Activated CD8-positive, alpha-beta memory T cell treated with anti-CD3 and anti-CD28 coated beads, Interleukin-2, amount 50 U/mL, for 1 hour (primary cell): Measurements from ENCODE around the gene NECTIN1.

Experiments used
- DNase-seq: peaks from one replicate; pipeline ENCODE4 v3.0.0-alpha.2; 2020; ENCODE audit errors: extremely low read depth

Gene NECTIN1

DNA sequence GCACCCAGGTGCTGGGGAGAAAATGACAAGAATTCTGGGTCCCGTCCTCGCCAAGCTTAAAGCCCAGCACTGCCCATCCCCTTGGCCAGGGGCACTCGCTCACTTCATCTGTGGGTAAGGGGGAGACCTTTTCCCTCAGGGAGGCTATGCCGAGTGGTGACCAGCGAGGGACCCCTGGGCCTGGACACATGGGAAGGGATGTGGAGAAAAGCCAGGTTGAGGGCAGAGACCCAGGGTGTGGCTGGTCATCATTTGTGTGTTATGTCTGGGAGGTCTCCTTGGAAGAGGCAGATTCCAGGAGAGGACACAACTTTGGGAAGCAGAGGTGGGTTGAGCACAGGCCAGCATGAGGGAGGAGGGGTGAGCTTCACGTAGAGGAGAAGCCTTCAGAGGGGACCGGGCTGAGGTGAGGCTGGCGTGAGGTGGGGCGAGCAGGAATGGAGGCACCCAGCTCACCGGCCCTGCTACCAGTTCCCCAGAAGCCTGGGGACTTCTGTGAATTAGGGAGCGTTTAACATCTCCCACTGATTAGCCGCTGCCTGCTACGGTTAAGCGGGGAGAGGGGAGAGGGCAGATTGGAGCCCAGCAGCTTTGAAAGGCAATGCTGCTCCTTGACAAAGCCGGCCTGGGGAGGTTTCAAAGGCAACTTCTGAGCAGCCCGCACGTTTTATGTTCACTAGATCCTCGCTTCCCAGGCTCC is 25.8 kb upstream of the NECTIN1 start:
- DNase-seq = no peak

DNA sequence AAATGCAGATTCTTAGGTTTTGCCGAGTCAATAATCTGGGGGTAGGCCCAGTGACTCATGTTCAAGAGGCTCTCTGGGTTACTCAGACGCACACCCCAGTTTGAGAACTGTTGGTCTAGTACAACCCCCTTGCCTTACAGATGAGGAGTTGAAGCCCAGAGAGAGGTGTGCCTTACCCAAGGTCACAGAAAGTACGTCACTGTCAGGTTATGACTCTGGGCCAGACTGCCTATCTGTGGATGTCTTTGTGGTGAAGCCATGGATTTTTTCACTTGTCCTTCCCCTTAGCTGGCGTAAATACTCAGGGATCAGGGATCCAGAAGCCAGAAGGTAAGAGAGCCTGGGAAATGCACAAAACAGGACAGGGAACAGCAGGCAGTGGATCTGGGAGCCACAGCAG is 25.2 kb upstream of the NECTIN1 start:
- DNase-seq = no peak

DNA sequence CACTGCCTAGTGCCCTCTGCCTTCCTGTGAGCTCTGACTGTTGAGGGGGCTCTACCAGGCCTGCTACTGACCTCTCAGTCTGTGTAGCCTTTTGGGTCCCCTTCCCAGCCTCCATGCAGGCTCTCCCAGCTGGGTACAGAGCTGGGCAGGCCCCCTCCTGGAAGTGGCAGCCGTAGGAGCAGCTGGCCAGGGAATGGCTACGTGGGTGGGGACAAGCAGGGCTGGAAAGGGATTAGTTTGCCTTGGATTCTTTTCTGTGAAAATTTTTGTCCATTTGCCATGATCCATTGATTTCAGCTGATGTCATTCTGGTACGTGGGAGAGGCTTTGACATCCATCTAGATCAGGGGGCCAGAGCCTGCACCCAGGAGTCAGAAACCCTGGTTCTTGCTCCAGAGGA is 23.9 kb upstream of the NECTIN1 start:
- DNase-seq = no peak

DNA sequence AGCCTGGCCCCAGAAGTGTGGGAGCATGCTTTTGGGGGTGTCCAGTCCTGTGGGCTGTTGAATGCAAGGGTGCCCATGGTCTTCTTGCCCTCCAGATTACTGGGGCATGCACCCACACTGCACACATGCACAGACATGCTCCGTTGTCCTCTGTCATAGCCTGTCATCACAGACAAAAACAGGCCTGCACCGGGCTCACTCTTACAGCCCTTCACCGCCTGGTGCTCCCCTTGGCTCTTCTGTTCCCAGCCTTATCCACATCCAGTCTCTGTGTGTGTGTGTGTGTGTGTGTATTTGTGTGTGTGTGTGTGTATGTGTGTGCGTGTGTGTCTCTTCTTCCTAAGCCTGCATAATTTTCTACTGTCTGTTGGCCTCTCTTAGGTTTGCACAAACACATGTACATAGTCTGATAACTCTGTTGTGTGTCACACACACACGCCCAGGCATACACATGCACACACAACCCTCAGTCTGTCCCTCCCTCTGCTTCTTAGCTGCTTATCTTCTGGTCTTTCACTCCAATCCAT is 23.4 kb upstream of the NECTIN1 start:
- DNase-seq = no peak

DNA sequence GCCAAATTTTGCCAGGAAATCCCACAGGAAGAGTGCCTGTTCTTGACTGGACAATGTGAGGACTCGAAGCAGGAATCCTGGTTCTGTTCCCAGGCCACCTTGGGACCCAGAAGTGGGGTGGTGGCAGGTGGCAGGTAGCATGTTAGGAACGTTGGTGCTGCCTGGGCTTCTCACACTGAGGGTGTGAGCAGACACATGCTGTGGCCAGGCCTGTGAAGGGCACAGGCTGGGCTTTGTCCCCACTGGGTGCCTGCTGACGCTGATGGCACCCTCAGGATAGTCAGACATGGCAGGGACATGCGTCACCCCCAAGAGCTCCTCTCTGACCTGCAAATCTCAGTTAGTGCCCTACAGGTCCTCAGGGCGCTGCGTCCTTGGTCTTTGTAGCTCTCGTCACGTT is 21.1 kb upstream of the NECTIN1 start:
- no peak for DNase-seq

DNA sequence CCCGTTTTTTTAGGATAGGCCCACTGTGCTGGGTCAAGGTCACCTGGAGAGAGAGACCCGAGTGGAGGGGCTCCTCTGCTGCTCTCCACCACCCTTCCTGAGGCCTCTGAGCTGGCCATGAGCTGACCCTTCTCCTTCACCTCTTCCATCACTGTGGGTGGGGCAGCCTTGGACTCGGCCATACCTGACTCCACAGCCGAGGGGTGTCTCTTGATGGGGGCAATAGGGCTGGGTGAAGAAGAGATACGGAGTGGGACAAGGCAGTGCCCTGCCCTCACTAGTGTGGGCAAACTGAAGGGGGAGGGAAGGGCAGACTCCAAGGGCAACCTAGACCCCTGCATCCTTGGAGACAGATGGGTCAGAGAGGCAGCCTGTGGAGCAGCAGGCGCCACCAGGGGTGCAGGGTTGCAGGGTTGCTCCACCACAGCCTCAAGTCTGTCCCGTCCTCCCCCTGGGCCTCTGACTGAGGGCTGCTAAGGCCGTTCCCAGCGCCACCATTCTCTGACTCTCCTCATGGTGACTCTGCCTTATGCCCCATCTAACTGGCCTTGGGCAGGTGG is 20.1 kb upstream of the NECTIN1 start:
- no peak for DNase-seq

GRCh38 chr11:119747868-119748660 is 19.1 kb upstream of the NECTIN1 start:
- DNase-seq = no peak

DNA sequence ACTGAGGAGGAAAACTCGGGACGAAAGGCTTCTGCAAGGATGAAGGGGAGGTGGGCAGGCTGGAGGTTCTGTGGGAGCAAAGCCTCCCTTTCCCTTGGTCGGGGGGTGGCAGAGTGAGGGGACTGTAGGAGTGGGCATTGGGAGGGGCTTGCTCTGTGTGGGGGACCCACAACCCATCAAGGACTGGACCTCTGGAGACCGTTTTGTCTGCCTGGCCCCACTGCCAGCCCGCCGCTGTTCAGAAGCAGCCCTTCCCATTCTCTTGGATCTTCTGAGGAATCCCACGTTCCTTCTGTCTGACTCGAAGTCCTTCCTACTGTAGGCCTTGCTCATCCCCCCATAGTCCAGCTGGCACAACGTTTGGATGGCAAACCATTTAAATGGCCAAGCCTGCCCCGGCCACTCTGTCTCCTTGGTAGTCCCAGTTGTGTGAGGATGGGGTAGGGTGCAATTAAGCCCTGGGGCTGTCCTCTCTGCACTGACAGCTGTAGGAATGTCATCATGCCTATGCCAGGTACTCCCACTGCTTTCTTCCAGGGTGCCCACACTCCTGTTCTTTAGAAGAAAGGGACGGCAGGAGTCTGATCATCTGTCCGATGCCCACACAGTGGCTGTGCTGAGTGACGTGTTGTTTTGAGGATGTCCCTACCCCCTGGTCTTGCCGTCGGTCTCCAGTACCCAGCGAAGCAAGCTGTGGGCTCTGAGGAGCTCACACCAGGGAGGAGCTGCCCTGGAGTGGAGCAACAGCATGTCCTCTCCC is 17.0 kb upstream of the NECTIN1 start:
- DNase-seq = no peak

DNA sequence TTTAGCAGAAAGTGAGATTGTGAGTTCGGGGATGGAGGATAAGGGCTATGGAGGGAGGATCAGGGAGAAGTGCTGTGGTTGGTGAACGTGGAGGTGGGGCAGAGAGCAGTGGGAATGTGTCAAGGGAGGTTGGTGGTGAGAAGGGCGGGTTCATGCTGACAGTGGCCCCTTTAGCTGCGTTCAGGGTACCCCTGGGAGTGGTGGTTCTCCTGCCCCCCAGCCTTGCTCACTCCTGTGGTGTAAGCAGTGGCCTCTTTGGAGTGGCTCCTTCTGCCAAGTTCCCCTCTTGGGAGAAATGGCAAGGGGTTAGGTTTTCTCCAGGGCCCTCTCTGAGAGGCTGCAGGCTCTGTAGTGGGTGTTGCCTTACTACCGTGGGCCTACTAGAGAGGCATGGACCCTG is 16.1 kb upstream of the NECTIN1 start:
- DNase-seq = no peak

DNA sequence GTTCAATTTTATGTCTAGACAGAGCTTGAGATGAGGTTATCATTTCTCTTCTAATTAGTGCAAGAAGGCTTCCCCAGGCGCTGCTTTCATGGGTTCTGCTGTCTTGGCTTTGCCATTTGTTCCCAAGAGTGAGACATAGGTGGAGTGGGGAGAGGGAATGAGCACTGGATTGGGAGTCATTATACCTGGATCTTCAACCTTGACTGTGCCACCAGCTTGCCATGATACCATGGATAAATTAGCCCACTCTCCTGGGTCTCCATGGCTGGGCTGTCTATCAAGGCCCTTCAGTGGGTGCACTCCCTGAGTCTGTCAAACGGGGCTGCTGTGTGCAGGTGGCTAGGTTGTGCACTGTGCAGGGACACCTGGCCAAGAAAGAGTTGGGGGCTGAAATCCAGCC is 15.6 kb upstream of the NECTIN1 start:
- no peak for DNase-seq

DNA sequence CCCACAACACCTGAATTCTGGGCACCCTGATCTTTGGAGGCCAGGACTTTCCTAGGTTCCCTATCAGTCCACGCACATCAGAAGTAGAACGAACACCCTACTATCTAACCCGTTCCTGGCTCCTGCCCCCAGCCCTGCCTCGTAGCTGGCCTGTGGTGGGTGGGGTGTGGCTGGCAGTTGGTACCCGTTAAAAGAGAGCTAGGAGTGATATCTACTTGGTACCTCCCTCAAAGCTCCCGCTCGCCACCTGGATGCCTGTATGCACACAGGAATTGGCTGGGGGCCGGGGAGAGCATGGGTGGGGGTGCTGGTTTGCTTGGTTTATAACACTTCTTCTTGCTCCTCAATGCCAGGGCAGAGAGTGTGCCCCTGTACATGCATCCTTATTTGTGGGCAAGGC is 14.0 kb upstream of the NECTIN1 start:
- DNase-seq = no peak

GRCh38 chr11:119742263-119742861 is 13.4 kb upstream of the NECTIN1 start:
- no peak for DNase-seq

DNA sequence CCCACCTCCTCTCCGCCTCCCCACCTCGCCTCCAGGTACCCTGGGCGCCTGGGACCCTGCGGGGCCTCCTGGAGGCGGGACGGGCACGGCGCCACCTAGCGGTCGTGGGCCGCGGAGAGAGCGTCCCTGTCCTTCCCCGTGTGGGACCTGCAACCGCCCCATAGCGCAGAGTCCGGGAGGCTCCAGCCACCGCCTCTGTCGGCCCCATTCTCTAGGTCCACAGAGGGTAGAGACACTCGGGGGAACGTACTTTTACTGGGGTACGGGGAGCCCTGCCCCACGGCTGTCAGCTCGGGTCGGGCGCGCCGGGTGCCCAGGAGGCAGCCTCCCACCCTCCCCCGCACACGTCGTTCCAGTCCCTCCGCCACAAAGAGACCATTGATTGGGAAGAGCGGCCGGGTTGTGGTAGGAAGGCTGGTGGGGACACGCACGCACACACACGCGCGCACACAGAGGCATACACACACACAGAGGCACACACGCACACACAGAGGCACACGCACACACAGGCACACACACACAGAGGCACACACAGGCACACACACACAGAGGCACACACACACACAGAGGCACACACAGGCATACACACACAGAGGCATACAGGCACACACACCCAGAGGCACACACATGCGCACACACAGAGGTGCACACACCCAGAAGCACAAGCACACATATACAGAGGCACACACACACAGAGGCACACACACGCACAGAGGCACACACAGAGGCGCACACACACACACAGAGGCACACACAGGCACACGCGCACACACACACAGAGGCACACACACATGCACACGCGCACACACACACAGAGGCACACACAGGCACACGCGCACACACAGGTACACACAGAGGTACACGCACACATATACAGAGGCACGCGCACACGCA is 12.6 kb upstream of the NECTIN1 start:
- no peak for DNase-seq

- DNase-seq = no peak
These were observed 11.0 kb upstream of the NECTIN1 start for GRCh38 chr11:119739975-119740374.

DNA sequence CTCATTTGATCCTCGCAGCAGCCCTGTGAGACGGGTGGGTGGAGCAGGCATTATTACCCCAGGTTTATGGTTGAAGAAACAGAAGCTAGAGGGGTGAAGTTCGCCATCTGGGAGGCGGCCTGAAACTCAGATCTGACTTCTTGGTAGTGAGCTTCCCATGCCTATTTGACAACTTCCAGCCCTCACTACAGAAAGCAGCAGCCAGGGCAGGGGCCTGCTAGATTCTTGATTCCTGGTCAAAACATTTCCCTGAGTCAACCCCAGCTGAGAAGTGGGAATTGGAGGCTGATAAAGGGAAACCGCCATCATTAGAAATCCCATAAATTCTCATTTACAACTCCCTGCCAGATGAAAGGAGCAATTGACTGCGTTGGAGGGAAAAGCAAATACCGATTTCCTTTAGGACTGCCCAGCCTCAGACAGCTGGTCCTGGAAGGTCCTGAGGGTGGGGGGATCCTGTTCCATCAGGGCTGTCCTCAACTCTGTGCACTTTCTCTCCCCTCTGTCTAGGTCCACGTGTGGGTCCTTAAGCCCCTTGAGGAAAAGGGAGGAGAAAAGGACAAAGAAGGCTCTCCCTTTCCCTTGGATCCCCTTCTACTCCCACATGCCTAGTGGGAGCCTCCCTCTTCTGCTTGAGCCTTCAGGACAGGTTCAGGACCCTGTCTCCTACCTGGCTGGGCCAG is 10.2 kb upstream of the NECTIN1 start:
- no peak for DNase-seq

- no peak for DNase-seq
These were observed 9.0 kb upstream of the NECTIN1 start for GRCh38 chr11:119738059-119738439.

DNA sequence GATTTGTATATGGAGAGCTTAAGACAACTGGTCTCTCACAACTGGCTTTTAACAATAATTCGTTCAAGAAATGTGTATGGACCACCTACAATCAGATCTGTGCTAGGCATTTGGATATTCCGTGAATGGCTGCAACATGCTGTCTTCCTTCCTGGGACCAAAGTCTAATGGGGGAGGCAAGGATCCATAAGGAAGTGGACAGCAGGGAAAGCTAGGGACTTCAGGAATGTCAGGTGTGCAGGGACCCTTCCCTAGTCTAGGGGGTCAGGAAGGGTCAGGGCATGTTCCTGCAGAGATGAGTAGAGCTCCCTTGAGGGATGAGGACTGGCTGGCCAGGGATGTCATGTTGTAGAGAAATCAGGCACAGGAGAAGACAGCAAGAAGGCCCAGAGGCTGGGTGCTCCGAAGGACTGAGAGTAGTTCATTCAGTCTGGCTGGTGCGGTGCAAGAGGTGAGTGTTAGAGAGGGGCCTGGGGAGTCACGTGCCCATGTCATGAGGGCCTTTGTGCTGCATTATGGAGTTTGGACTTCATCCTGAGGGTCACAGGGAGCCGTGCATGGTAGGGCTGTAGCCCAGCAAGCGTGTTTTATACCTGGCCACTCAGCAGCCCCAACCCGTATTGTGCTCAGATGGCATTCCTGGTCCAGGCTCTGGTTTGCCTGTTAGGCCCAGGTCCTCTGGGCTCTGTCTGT is 8.5 kb upstream of the NECTIN1 start:
- no peak for DNase-seq

GRCh38 chr11:119734788-119735187 is 5.8 kb upstream of the NECTIN1 start:
- DNase-seq = no peak

DNA sequence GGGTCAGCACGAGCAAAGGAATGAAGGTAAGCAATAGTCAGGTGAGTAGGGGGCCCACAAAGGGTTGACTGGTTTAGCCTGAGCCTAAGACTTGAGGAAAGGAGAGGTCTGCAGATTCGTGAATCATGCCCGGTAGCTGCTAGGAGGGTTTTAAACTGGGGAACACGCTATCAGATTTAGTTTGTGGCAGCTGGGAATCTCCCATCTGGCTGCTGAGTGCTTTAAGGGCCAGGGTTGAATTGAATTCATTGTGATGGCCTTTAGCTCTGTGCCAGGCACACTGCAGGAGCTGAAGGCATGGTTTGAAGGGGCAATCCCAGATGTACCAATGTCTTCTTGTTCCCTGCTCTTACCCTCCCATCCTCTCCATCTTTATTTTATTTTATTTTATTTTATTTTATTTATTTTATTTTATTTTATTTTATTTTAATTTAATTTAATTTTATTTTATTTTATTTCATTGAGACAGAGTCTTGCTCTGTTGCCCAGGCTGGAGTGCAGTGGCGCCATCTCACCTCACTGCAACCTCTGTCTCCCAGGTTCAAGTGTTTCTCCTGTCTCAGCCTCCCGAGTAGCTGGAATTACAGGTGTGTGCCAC is 1.9 kb upstream of the NECTIN1 start:
- no peak for DNase-seq
